K562 (cell line): ENCODE measurements around the gene RASL11A. TPM values are rescaled to one million over a fixed set of nuclear protein-coding genes. Genes with fewer than 3 reads are reported as not detected.

Experiments used
- polyA plus RNA-seq, 8 experiments: library from polyadenylated mRNA; depleted of rRNA in 4 of 8; stranded (reverse) in 5 of 8; unstranded in 3 of 8; fragments of >200 nt; fragmentation: Nextera tagmentation in 2 of 8; fragmentation: Illumina TruSeq in 1 of 8; extraction: Ambion mirVana in 2 of 8; extraction: Trizol in 1 of 8; gene quantifications; 2 replicates each; pipeline versions ENCODE4 v1.2.1 to v1.2.3, GENCODE V29; 2011 to 2014; ENCODE audit warnings: inconsistent platforms in 1 of 8, missing spikeins in 1 of 8
- total RNA-seq, 7 experiments: library from RNA; depleted of rRNA in 6 of 7; stranded (reverse); fragments of >200 nt in 6 of 7; fragmentation: Illumina TruSeq in 2 of 7; extraction: Trizol in 2 of 7; gene quantifications; 2 replicates each; pipeline versions ENCODE4 v1.2.1 to v1.2.3, GENCODE V29; 2011 to 2021; ENCODE audit warnings: low replicate concordance in 1 of 7
- TF ChIP-seq, protein P1 (sequence below): fragments of 200-600 bp; sonication (generic); IDR thresholded peaks from one replicate; pipeline ENCODE4 v1.6.1; 2012; ENCODE audit warnings: mild to moderate bottlenecking, low read depth, low read length, inconsistent platforms

RASL11A gene
- total and polyA plus RNA-seq, 9 of the 15 experiments (the other 6 are each of a cell fraction or from before 2014, with no cell fraction given), result 0.11 to 2.2 (median 1.5) TPM; not detected in 1

DNA sequence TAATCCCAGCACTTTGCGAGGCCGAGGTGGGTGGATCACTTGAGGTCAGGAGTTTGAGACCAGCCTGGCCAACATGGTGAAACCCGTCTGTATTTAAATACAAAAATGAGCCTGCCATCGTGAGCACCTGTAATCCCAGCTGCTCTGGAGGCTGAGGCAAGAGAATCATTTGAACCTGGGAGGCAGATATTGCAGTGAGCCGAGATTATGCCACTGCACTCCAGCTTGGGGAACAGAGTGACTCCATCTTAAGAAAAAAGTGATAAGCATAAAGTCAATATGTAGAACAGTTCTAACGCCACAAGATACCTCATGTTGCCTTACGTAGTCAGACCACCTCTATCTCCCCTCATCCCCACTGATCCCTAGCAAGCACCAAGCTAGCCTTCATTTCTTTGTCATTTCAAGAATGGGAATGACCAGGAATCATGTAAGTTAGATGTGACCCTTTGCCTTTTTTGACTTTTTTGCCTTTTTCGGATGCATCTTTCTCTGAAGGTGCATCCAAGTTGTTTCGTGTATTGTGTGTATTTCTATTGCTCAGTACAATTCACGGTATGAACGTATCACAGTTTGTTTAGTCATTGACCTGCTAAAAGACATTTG, 12.9 kb upstream of the RASL11A start (continued):
- TF ChIP-seq, protein P1, sequence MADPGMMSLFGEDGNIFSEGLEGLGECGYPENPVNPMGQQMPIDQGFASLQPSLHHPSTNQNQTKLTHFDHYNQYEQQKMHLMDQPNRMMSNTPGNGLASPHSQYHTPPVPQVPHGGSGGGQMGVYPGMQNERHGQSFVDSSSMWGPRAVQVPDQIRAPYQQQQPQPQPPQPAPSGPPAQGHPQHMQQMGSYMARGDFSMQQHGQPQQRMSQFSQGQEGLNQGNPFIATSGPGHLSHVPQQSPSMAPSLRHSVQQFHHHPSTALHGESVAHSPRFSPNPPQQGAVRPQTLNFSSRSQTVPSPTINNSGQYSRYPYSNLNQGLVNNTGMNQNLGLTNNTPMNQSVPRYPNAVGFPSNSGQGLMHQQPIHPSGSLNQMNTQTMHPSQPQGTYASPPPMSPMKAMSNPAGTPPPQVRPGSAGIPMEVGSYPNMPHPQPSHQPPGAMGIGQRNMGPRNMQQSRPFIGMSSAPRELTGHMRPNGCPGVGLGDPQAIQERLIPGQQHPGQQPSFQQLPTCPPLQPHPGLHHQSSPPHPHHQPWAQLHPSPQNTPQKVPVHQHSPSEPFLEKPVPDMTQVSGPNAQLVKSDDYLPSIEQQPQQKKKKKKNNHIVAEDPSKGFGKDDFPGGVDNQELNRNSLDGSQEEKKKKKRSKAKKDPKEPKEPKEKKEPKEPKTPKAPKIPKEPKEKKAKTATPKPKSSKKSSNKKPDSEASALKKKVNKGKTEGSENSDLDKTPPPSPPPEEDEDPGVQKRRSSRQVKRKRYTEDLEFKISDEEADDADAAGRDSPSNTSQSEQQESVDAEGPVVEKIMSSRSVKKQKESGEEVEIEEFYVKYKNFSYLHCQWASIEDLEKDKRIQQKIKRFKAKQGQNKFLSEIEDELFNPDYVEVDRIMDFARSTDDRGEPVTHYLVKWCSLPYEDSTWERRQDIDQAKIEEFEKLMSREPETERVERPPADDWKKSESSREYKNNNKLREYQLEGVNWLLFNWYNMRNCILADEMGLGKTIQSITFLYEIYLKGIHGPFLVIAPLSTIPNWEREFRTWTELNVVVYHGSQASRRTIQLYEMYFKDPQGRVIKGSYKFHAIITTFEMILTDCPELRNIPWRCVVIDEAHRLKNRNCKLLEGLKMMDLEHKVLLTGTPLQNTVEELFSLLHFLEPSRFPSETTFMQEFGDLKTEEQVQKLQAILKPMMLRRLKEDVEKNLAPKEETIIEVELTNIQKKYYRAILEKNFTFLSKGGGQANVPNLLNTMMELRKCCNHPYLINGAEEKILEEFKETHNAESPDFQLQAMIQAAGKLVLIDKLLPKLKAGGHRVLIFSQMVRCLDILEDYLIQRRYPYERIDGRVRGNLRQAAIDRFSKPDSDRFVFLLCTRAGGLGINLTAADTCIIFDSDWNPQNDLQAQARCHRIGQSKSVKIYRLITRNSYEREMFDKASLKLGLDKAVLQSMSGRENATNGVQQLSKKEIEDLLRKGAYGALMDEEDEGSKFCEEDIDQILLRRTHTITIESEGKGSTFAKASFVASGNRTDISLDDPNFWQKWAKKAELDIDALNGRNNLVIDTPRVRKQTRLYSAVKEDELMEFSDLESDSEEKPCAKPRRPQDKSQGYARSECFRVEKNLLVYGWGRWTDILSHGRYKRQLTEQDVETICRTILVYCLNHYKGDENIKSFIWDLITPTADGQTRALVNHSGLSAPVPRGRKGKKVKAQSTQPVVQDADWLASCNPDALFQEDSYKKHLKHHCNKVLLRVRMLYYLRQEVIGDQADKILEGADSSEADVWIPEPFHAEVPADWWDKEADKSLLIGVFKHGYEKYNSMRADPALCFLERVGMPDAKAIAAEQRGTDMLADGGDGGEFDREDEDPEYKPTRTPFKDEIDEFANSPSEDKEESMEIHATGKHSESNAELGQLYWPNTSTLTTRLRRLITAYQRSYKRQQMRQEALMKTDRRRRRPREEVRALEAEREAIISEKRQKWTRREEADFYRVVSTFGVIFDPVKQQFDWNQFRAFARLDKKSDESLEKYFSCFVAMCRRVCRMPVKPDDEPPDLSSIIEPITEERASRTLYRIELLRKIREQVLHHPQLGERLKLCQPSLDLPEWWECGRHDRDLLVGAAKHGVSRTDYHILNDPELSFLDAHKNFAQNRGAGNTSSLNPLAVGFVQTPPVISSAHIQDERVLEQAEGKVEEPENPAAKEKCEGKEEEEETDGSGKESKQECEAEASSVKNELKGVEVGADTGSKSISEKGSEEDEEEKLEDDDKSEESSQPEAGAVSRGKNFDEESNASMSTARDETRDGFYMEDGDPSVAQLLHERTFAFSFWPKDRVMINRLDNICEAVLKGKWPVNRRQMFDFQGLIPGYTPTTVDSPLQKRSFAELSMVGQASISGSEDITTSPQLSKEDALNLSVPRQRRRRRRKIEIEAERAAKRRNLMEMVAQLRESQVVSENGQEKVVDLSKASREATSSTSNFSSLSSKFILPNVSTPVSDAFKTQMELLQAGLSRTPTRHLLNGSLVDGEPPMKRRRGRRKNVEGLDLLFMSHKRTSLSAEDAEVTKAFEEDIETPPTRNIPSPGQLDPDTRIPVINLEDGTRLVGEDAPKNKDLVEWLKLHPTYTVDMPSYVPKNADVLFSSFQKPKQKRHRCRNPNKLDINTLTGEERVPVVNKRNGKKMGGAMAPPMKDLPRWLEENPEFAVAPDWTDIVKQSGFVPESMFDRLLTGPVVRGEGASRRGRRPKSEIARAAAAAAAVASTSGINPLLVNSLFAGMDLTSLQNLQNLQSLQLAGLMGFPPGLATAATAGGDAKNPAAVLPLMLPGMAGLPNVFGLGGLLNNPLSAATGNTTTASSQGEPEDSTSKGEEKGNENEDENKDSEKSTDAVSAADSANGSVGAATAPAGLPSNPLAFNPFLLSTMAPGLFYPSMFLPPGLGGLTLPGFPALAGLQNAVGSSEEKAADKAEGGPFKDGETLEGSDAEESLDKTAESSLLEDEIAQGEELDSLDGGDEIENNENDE, result no peak
